H1 (cell line): ENCODE measurements around the gene CST8. TPM values are rescaled to one million over a fixed set of nuclear protein-coding genes. Genes with fewer than 3 reads are reported as not detected.

Experiments used
- CTCF ChIA-PET: fragments of 300-600 bp; sonication (Branson Sonifier 250); formaldehyde crosslinking; loops from one replicate; lab custom pipeline; 2021; ENCODE audit not compliant: partially characterized antibody; lab: Charles Lee
- POLR2A ChIA-PET: fragments of 300-600 bp; sonication (Branson Sonifier 250); formaldehyde crosslinking; loops from one replicate; lab custom pipeline; 2021; ENCODE audit warnings: inconsistent platforms; ENCODE audit not compliant: partially characterized antibody; lab: Charles Lee
- DNase-seq, 2 experiments: peaks; one replicate each; pipeline versions ENCODE4 v3.0.0 to v3.0.0-alpha.2; 2010 to 2022; ENCODE audit warnings: low spot score in 2 of 2, low read depth in 1 of 2, mixed read lengths in 1 of 2
- FAIRE-seq: peaks from 2 replicates; lab custom pipeline; 2011; peaks lifted over from hg19 to GRCh38; lab: Jason Lieb, UNC
- H2AFZ ChIP-seq: 2 replicates; pipeline ENCODE4 v1.8.1; 2012; ENCODE audit warnings: low read length, inconsistent platforms
- H2AK5ac ChIP-seq: 2 replicates; pipeline ENCODE4 v1.6.1; 2013; ENCODE audit warnings: low read depth, low read length
- H2BK120ac ChIP-seq: replicated peaks from 2 replicates; pipeline ENCODE3; 2013; ENCODE audit warnings: low read depth, low read length, inconsistent platforms
- H2BK12ac ChIP-seq: 2 replicates; pipeline ENCODE4 v1.6.1; 2013; ENCODE audit warnings: low read depth, low read length
- H2BK15ac ChIP-seq: 2 replicates; pipeline ENCODE4 v1.6.1; 2013; ENCODE audit warnings: low read length
- H2BK20ac ChIP-seq: 2 replicates; pipeline ENCODE4 v1.6.1; 2013; ENCODE audit warnings: low read length
- H2BK5ac ChIP-seq: 2 replicates; pipeline ENCODE4 v1.6.1; 2013; ENCODE audit warnings: low read depth, low read length
- H3K14ac ChIP-seq: 2 replicates; pipeline ENCODE4 v1.6.1; 2013; ENCODE audit warnings: inconsistent platforms; ENCODE audit not compliant: insufficient read length
- H3K18ac ChIP-seq: 2 replicates; pipeline ENCODE4 v1.6.1; 2013; ENCODE audit warnings: low read length; ENCODE audit errors: extremely low read depth
- H3K23ac ChIP-seq: 2 replicates; pipeline ENCODE4 v1.6.1; 2013; ENCODE audit warnings: inconsistent platforms; ENCODE audit not compliant: insufficient read length
- H3K23me2 ChIP-seq: 2 replicates; pipeline ENCODE4 v1.6.1; 2013; ENCODE audit warnings: low read depth, low read length
- H3K27ac ChIP-seq: 2 replicates; pipeline ENCODE4 v1.6.1; 2011; ENCODE audit warnings: low read depth, low read length, inconsistent platforms
- H3K27me3 ChIP-seq, 4 experiments: replicated peaks in 1 of 4; 1 replicate in 1 of 4; 2 replicates in 3 of 4; pipeline versions ENCODE4 v1.6.1 to v1.8.1; 2011 to 2013; ENCODE audit warnings: low read length in 3 of 4, mild to moderate bottlenecking in 3 of 4, inconsistent platforms in 2 of 4, mixed read lengths in 2 of 4, moderate library complexity in 1 of 4; ENCODE audit not compliant: control insufficient read depth in 3 of 4, insufficient read depth in 3 of 4; ENCODE audit errors: extremely low read depth in 1 of 4
- H3K36me3 ChIP-seq, 4 experiments: 2 replicates each; pipeline versions ENCODE4 v1.6.1 to v1.8.1; 2011 to 2013; ENCODE audit warnings: mild to moderate bottlenecking in 4 of 4, low read length in 3 of 4, moderate library complexity in 2 of 4, control low read depth in 1 of 4, inconsistent platforms in 1 of 4; ENCODE audit not compliant: insufficient read depth in 4 of 4, control insufficient read depth in 2 of 4
- H3K4ac ChIP-seq: replicated peaks from 2 replicates; pipeline ENCODE3; 2013; ENCODE audit warnings: low read length, low read depth, mixed read lengths, inconsistent platforms; ENCODE audit not compliant: insufficient read length
- H3K4me1 ChIP-seq, 4 experiments: replicated peaks in 1 of 4; 1 replicate in 1 of 4; 2 replicates in 3 of 4; pipeline versions ENCODE4 v1.6.1 to v1.8.1; 2011 to 2013; ENCODE audit warnings: low read length in 3 of 4, inconsistent platforms in 2 of 4, mixed read lengths in 1 of 4; ENCODE audit not compliant: insufficient read depth in 4 of 4, control insufficient read depth in 3 of 4
- H3K4me2 ChIP-seq, 2 experiments: 2 replicates each; pipeline versions ENCODE4 v1.6.1 to v1.8.1; 2011 to 2013; ENCODE audit warnings: low read depth in 2 of 2, low read length in 2 of 2, control low read depth in 1 of 2, inconsistent platforms in 1 of 2, mild to moderate bottlenecking in 1 of 2; ENCODE audit not compliant: insufficient read depth in 1 of 2
- H3K4me3 ChIP-seq, 4 experiments: fragments of 200-600, 300-600 bp in 1 of 4; sonication (generic), shearing (Covaris generic), sonication (Bioruptor Twin) in 1 of 4; 2 replicates each; pipeline versions ENCODE4 v1.5.1 to v1.8.1; 2011 to 2016; ENCODE audit warnings: low read length in 4 of 4, low read depth in 3 of 4, control low read depth in 2 of 4, inconsistent platforms in 2 of 4, mild to moderate bottlenecking in 2 of 4, mixed read lengths in 1 of 4, moderate library complexity in 1 of 4; ENCODE audit not compliant: insufficient read depth in 2 of 4; ENCODE audit errors: extremely low read depth in 1 of 4
- H3K56ac ChIP-seq: replicated peaks from 2 replicates; pipeline ENCODE3; 2013; ENCODE audit warnings: low read depth, mild to moderate bottlenecking, mixed read lengths, low read length, inconsistent platforms; ENCODE audit not compliant: insufficient read length
- H3K79me1 ChIP-seq: 2 replicates; pipeline ENCODE4 v1.6.1; 2013; ENCODE audit warnings: low read depth, low read length, control low read depth
- H3K79me2 ChIP-seq, 2 experiments: 2 replicates each; pipeline versions ENCODE4 v1.6.1 to v1.8.1; 2012 to 2013; ENCODE audit warnings: low read length in 2 of 2, mild to moderate bottlenecking in 2 of 2, inconsistent platforms in 1 of 2; ENCODE audit not compliant: insufficient read depth in 2 of 2, control insufficient read depth in 1 of 2
- H3K9ac ChIP-seq, 4 experiments: replicated peaks in 1 of 4; 1 replicate in 1 of 4; 2 replicates in 3 of 4; pipeline versions ENCODE4 v1.6.1 to v1.8.1; 2011 to 2013; ENCODE audit warnings: low read depth in 3 of 4, low read length in 3 of 4, control low read depth in 2 of 4, mild to moderate bottlenecking in 2 of 4, moderate library complexity in 2 of 4, inconsistent platforms in 1 of 4; ENCODE audit errors: extremely low read depth in 1 of 4
- H3K9me3 ChIP-seq, 2 experiments: 2 replicates each; pipeline versions ENCODE4 v1.6.1 to v1.8.1; 2012 to 2013; ENCODE audit warnings: mild to moderate bottlenecking in 2 of 2, moderate library complexity in 2 of 2, control low read depth in 1 of 2, inconsistent platforms in 1 of 2, low read depth in 1 of 2, low read length in 1 of 2, mixed read lengths in 1 of 2; ENCODE audit not compliant: insufficient read depth in 2 of 2
- H4K20me1 ChIP-seq, 2 experiments: replicated peaks in 1 of 2; 2 replicates each; pipeline versions ENCODE3 to v1.8.1; 2011 to 2013; ENCODE audit warnings: inconsistent platforms in 2 of 2, low read length in 2 of 2, mild to moderate bottlenecking in 1 of 2; ENCODE audit not compliant: insufficient read depth in 2 of 2, control insufficient read depth in 1 of 2
- H4K5ac ChIP-seq: 2 replicates; pipeline ENCODE4 v1.6.1; 2013; ENCODE audit warnings: low read length, low read depth, mixed read lengths, inconsistent platforms; ENCODE audit not compliant: insufficient read length
- H4K8ac ChIP-seq: 2 replicates; pipeline ENCODE4 v1.8.0; 2013; ENCODE audit warnings: mild to moderate bottlenecking, moderate library complexity, low read length, inconsistent platforms; ENCODE audit not compliant: insufficient read depth; ENCODE audit errors: extremely low read depth
- H4K91ac ChIP-seq: replicated peaks from 2 replicates; pipeline ENCODE3; 2013; ENCODE audit warnings: low read length, mixed read lengths, inconsistent platforms; ENCODE audit not compliant: insufficient read length
- CTCF ChIP-seq, 3 experiments: IDR thresholded peaks; 1 replicate in 2 of 3; 2 replicates in 1 of 3; pipeline versions ENCODE4 v1.5.1 to v1.6.1; 2011; ENCODE audit warnings: low read length in 3 of 3, mild to moderate bottlenecking in 3 of 3, inconsistent platforms in 2 of 3, low read depth in 1 of 3, moderate library complexity in 1 of 3; ENCODE audit not compliant: insufficient read depth in 1 of 3; ENCODE audit errors: control extremely low read depth in 1 of 3
- EZH2 ChIP-seq: fragments of 200-600 bp; sonication (generic); IDR thresholded peaks from 2 replicates; pipeline ENCODE4 v1.7.1; 2012; ENCODE audit warnings: low read depth, mild to moderate bottlenecking, moderate library complexity, low read length, inconsistent platforms; ENCODE audit not compliant: severe bottlenecking
- JUND ChIP-seq: IDR thresholded peaks from 2 replicates; pipeline ENCODE4 v1.6.1; 2011; ENCODE audit warnings: mild to moderate bottlenecking, improper control_type of control experiment, low read length
- POLR2A ChIP-seq, 2 experiments: IDR thresholded peaks; 1 replicate in 1 of 2; 2 replicates in 1 of 2; pipeline ENCODE4 v1.6.1; 2011; ENCODE audit warnings: low read depth in 2 of 2, low read length in 2 of 2, mild to moderate bottlenecking in 2 of 2; ENCODE audit errors: control extremely low read depth in 1 of 2
- POLR2AphosphoS5 ChIP-seq: IDR thresholded peaks from 2 replicates; pipeline ENCODE4 v1.6.1; 2011; ENCODE audit warnings: low read depth, low read length
- RAD21 ChIP-seq, 2 experiments: IDR thresholded peaks in 1 of 2; conservative IDR thresholded peaks in 1 of 2; 2 replicates each; pipeline ENCODE4 v1.6.1; 2011; ENCODE audit warnings: low read depth in 2 of 2, low read length in 2 of 2, improper control_type of control experiment in 1 of 2, inconsistent platforms in 1 of 2, mild to moderate bottlenecking in 1 of 2, moderate library complexity in 1 of 2
- YY1 ChIP-seq: IDR thresholded peaks from 2 replicates; pipeline ENCODE4 v1.6.1; 2011; ENCODE audit warnings: low read depth, mild to moderate bottlenecking, low read length
- WGBS, 2 experiments: shearing (Covaris generic) in 1 of 2; methylation state at CpG; one replicate each; pipeline versions ENCODE4 v1.1.6 to v1.1.7; 2013 to 2015; ENCODE audit warnings: low lambda C conversion rate in 2 of 2, mixed read lengths in 2 of 2, inconsistent platforms in 1 of 2, low coverage in 1 of 2, missing lambda C conversion rate in 1 of 2; ENCODE audit not compliant: insufficient replicate concordance in 2 of 2, insufficient coverage in 1 of 2, insufficient read length in 1 of 2; ENCODE audit errors: extremely low coverage in 1 of 2, missing lambda C conversion rate in 1 of 2; 5-methylcytosine and 5-hydroxymethylcytosine counted together
- polyA plus RNA-seq, 7 experiments: library from polyadenylated mRNA; depleted of rRNA in 3 of 7; stranded (reverse) in 5 of 7; unstranded in 2 of 7; fragments of >200 nt in 5 of 7; fragments of 200-250 nt in 2 of 7; gene quantifications; 1 replicate in 5 of 7; 2 replicates in 1 of 7; 4 replicates in 1 of 7; pipeline versions ENCODE4 v1.2.1 to v1.2.3, GENCODE V29; 2011 to 2013; ENCODE audit warnings: missing spikeins in 2 of 7, mixed read lengths in 2 of 7
- total RNA-seq: library from RNA; stranded (reverse); fragmentation: NEBNext Ultra II Directional; extraction: Animal tissue kit (Norgen Biotek cat#: 25700); gene quantifications from 2 replicates; pipeline ENCODE4 v1.2.1, GENCODE V29; 2021
- TF ChIP-seq, protein P1 (sequence below): IDR thresholded peaks from 2 replicates; pipeline ENCODE4 v1.6.1; 2011; ENCODE audit warnings: low read depth, mild to moderate bottlenecking, low read length; ENCODE audit not compliant: insufficient read depth

CST8 gene
- total and polyA plus RNA-seq, 2 of the 8 experiments (the other 6 are each of a cell fraction or from before 2014, with no cell fraction given): not detected

GRCh38 chr20:23446505-23446904 is 44.4 kb upstream of the CST8 start:
- H3K23me2 ChIP-seq: peaks cover 5% of the 10 kb centered on the region; the same call in 1 of the 2 replicates
- TF ChIP-seq JUND (no peak), POLR2A (IDR thresholded peaks at IDR 0.05; ENCODE audit: control extremely low read depth in 1 of 2, low read depth in 2 of 2, low read length in 2 of 2) (no peak), YY1 (peak; percentile 85), EZH2 (no peak), CTCF (IDR thresholded peaks at IDR 0.05; ENCODE audit: control extremely low read depth in 1 of 3, insufficient read depth in 1 of 3, low read depth in 1 of 3, low read length in 3 of 3) (peak; percentile 81 to 98 (median 82)), RAD21 (IDR thresholded peaks at IDR 0.05 in 1 of 2, conservative IDR thresholded peaks at IDR 0.05 in 1 of 2; ENCODE audit: low read depth in 2 of 2, low read length in 2 of 2) (peak; percentile 59 to 84), POLR2AphosphoS5 (no peak)
- TF ChIP-seq, protein P1, sequence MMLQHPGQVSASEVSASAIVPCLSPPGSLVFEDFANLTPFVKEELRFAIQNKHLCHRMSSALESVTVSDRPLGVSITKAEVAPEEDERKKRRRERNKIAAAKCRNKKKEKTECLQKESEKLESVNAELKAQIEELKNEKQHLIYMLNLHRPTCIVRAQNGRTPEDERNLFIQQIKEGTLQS: no peak
- TF ChIP-seq, all 59 proteins: peak for 3
- 0 out of 2 replicates have a peak overlapping the region, but pooled peaks have one; percentile 2 for H2BK5ac ChIP-seq
- H3K79me2 ChIP-seq: no peaks in the 10 kb centered on the region
- no peak overlapping the region for H3K14ac ChIP-seq
- 71% methylated on average over 8 of the region's 8 CpGs; no CpG with 5 or more reads in 1 of the 2 experiments for WGBS, 2 experiments
- no peak overlapping the region for H3K27ac ChIP-seq
- no peak overlapping the region for H4K91ac ChIP-seq
- H3K23ac ChIP-seq: no peak overlapping the region
- H3K4me2 ChIP-seq: no peak overlapping the region
- FAIRE-seq (peak; percentile 91), DNase-seq (peak in 1 of 2 experiments; percentile 88)
- no peaks in the 10 kb centered on the region for H3K36me3 ChIP-seq
- no peak overlapping the region for H2BK20ac ChIP-seq
- H2AFZ ChIP-seq: 0 out of 2 replicates have a peak overlapping the region, but pooled peaks have one; percentile 86
- no peak overlapping the region for H3K56ac ChIP-seq
- POLR2A ChIA-PET: no interaction called here
- peak overlapping the region; percentile 13; the same call in 1 of the 2 replicates for H2BK12ac ChIP-seq
- peaks cover 0 to 1% of the 10 kb centered on the region in 2 experiments for H4K20me1 ChIP-seq
- no peaks in the 10 kb centered on the region; a peak in 1 of 7 replicates for H3K4me1 ChIP-seq
- no peak overlapping the region for H2AK5ac ChIP-seq
- no peak overlapping the region for H3K9ac ChIP-seq
- no peaks in the 10 kb centered on the region for H3K9me3 ChIP-seq
- CTCF ChIA-PET: interaction anchor here (0.6 to 18.9 kb wide), 24 partner anchors 8 to 430 kb away, joined by 3 to 328 read pairs (median 4); partner anchors contain the start of genes CST8 and CST9
- no peak overlapping the region for H4K5ac ChIP-seq
- no peak overlapping the region for H4K8ac ChIP-seq
- no peak overlapping the region; the same call in 1 of the 2 replicates for H2BK15ac ChIP-seq
- no peak overlapping the region for H2BK120ac ChIP-seq
- no peaks in the 10 kb centered on the region for H3K27me3 ChIP-seq
- H3K4ac ChIP-seq: no peak overlapping the region
- H3K4me3 ChIP-seq: no peak overlapping the region
- H3K79me1 ChIP-seq: no peaks in the 10 kb centered on the region
- no peak overlapping the region for H3K18ac ChIP-seq
